GM10248 (cell line): ENCODE results near the gene SLIT1.
A peak's percentile ranks its signal among the peaks of the same experiment; 100 is the strongest.

ENCODE experiments used
- CTCF ChIA-PET: fragments of 300-600 bp; sonication (Branson Sonifier 250); formaldehyde crosslinking; extraction: SDS; loops from one replicate; lab custom pipeline; 2021; ENCODE audit warnings: antibody characterized with exemption; lab: Yijun Ruan, JAX
- POLR2A ChIA-PET: fragments of 350-650 bp; sonication (Branson Sonifier 250); formaldehyde crosslinking; extraction: SDS; loops from one replicate; lab custom pipeline; 2020; ENCODE audit warnings: antibody characterized with exemption; lab: Yijun Ruan, JAX
- DNase-seq: peaks from one replicate; pipeline ENCODE4 v3.0.0; 2012; ENCODE audit errors: extremely low spot score
- CTCF ChIP-seq: IDR thresholded peaks from 2 replicates; pipeline ENCODE4 v1.5.1; 2012; ENCODE audit warnings: mild to moderate bottlenecking, low read depth; ENCODE audit errors: extremely low read depth, missing control alignments, control extremely low read depth

SLIT1 gene

GRCh38 chr10:97204826-97205679, 19.3 kb upstream of the SLIT1 start:
- no peak for TF ChIP-seq CTCF
- ChIA-PET CTCF (interaction anchor here (1.5 to 15.8 kb wide), 6 partner anchors 8 to 180 kb away, joined by 3 to 484 read pairs (median 12); no protein-coding TSS in a partner anchor), POLR2A (no interaction called here)
- no peak for DNase-seq

GRCh38 chr10:97203220-97203619, 17.5 kb upstream of the SLIT1 start:
- CTCF ChIA-PET = interaction anchor here (1.3 to 15.8 kb wide), 7 partner anchors 6 to 178 kb away, joined by 3 to 484 read pairs (median 11); no protein-coding TSS in a partner anchor
- no peak for TF ChIP-seq CTCF

GRCh38 chr10:97200616-97201015, 14.9 kb upstream of the SLIT1 start:
- DNase-seq = no peak
- POLR2A ChIA-PET = no interaction called here

More at GRCh38 chr10:97203220-97203619, 17.5 kb upstream of the SLIT1 start:
- POLR2A ChIA-PET = no interaction called here
- DNase-seq = no peak

GRCh38 chr10:97199152-97199551, 13.4 kb upstream of the SLIT1 start:
- ChIA-PET POLR2A (no interaction called here), CTCF (interaction anchor here (1.4 to 11.6 kb wide), 7 partner anchors 9 to 126 kb away, joined by 3 to 214 read pairs (median 38); partner anchors contain the start of gene SLIT1)
- no peak for TF ChIP-seq CTCF
- DNase-seq = no peak

More at GRCh38 chr10:97200616-97201015, 14.9 kb upstream of the SLIT1 start:
- CTCF ChIA-PET = interaction anchor here (0.9 to 15.8 kb wide), 5 partner anchors 8 to 175 kb away, joined by 3 to 484 read pairs (median 4); no protein-coding TSS in a partner anchor
- TF ChIP-seq CTCF = no peak

GRCh38 chr10:97197030-97197500, 11.3 kb upstream of the SLIT1 start:
- ChIA-PET CTCF (interaction anchor here (0.8 to 11.6 kb wide), 27 partner anchors 12 to 426 kb away, joined by 3 to 214 read pairs (median 5); partner anchors contain the start of gene SLIT1), POLR2A (no interaction called here)
- no peak for DNase-seq
- no peak for TF ChIP-seq CTCF

GRCh38 chr10:97196223-97197029, 10.7 kb upstream of the SLIT1 start:
- TF ChIP-seq CTCF = peak; percentile 79
- POLR2A ChIA-PET = no interaction called here
- CTCF ChIA-PET = interaction anchor here (0.8 to 11.6 kb wide), 28 partner anchors 11 to 425 kb away, joined by 3 to 214 read pairs (median 4); partner anchors contain the start of gene SLIT1
- DNase-seq = peak; percentile 79
